ENCODE results near the gene SHB.

Gene SHB

DNA sequence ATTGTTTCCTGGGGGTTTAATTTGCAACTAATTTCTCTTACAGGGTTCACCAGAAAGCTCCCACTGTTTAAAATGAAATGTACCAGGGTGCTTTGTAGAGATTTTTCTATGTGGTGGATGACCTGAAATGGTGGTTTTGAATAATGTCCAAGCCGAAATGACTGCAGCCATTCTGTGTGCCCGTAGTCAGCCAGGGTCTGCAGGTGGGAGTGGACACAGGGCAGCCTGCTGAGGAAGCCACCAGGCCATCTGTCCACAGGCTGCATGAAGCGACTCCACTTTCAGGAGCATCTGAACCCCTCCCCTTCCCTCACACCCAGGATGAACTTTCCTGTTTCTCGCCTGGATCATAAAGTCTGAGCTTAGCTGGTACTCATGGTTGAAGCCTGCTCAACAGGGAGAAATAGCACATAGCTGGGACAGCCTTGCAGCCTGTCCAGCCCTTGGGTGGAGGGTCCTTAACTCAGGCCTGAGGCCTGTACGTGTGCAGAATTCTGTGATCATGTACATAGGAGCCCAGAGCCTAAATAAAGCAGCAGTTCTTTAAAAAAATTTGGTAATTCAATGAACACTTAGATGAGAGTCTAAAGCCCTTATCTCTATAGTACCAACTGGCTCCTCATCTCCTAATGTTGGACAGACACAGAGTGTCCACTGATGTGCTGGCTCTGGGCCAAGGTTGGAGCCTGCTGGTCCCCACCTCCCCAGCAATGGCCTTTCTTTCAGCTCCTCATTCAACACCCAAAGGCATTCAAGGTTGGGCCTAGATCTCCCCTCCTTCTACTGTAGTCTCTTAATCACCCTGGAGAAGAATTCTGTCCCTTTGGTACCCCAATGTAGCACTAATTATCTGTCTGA, 72.8 kb downstream of the SHB start:
- no peak overlapping the region for H3K4ac ChIP-seq (ENCODE audit: low read depth, low read length)
- H3K36me3 ChIP-seq (ENCODE audit: control insufficient read depth, insufficient read depth, low read length), result peaks cover 1% of the 10 kb centered on the region
- H2BK120ac ChIP-seq (ENCODE audit: low read depth, low read length), result no peak overlapping the region
- H3K4me3 ChIP-seq (ENCODE audit: low read length), result no peak overlapping the region
- H3K23ac ChIP-seq (ENCODE audit: low read length), result no peak overlapping the region
- H3K27me3 ChIP-seq (ENCODE audit: insufficient read depth, low read length, poor library complexity), result no peaks in the 10 kb centered on the region
- H4K8ac ChIP-seq (ENCODE audit: low read depth, low read length), result no peak overlapping the region
- no peak overlapping the region for H3K18ac ChIP-seq (ENCODE audit: low read length)
- no peak overlapping the region for H2AK5ac ChIP-seq (ENCODE audit: low read length)
- no peak overlapping the region for H3K9ac ChIP-seq (ENCODE audit: low read length)
- no peak overlapping the region for H2BK5ac ChIP-seq (ENCODE audit: low read length)
- H3K4me2 ChIP-seq (ENCODE audit: low read length), result no peak overlapping the region
- no peak for DNase-seq
- no peak overlapping the region for H3K56ac ChIP-seq (ENCODE audit: low read length)
- no CpG with 5 or more reads among the region's 5 CpGs for WGBS (ENCODE audit: extremely low coverage, insufficient coverage, low lambda C conversion rate)
- no peaks in the 10 kb centered on the region for H3K4me1 ChIP-seq (ENCODE audit: control insufficient read depth, low read depth, low read length)
- H2BK15ac ChIP-seq (replicated peaks; ENCODE audit: low read depth), result no peak overlapping the region
- H3K79me1 ChIP-seq (ENCODE audit: low read length), result peaks cover 60% of the 10 kb centered on the region
- H3K79me2 ChIP-seq (ENCODE audit: control insufficient read depth, insufficient read depth, low read length), result peaks cover 53% of the 10 kb centered on the region
- H4K5ac ChIP-seq (ENCODE audit: low read length), result no peak overlapping the region
- H3K27ac ChIP-seq (ENCODE audit: low read depth, low read length), result no peak overlapping the region

GRCh38 chr9:37995348-37995737, 73.7 kb downstream of the SHB start:
- H2BK5ac ChIP-seq (ENCODE audit: low read length), result no peak overlapping the region
- no peak overlapping the region for H3K9ac ChIP-seq (ENCODE audit: low read length)
- WGBS (ENCODE audit: extremely low coverage, insufficient coverage, low lambda C conversion rate), result no CpG with 5 or more reads among the region's 6 CpGs
- no peak overlapping the region for H3K23ac ChIP-seq (ENCODE audit: low read length)
- no peak overlapping the region for H3K18ac ChIP-seq (ENCODE audit: low read length)
- peaks cover 1% of the 10 kb centered on the region for H3K36me3 ChIP-seq (ENCODE audit: control insufficient read depth, insufficient read depth, low read length)
- H3K4me1 ChIP-seq (ENCODE audit: control insufficient read depth, low read depth, low read length), result no peaks in the 10 kb centered on the region
- no peaks in the 10 kb centered on the region for H3K27me3 ChIP-seq (ENCODE audit: insufficient read depth, low read length, poor library complexity)
- H2BK15ac ChIP-seq (replicated peaks; ENCODE audit: low read depth), result no peak overlapping the region
- H4K8ac ChIP-seq (ENCODE audit: low read depth, low read length), result no peak overlapping the region
- H3K4me3 ChIP-seq (ENCODE audit: low read length), result no peak overlapping the region
- no peak overlapping the region for H4K5ac ChIP-seq (ENCODE audit: low read length)
- H3K79me1 ChIP-seq (ENCODE audit: low read length), result peaks cover 56% of the 10 kb centered on the region
- peaks cover 49% of the 10 kb centered on the region for H3K79me2 ChIP-seq (ENCODE audit: control insufficient read depth, insufficient read depth, low read length)
- no peak overlapping the region for H3K4me2 ChIP-seq (ENCODE audit: low read length)
- H2AK5ac ChIP-seq (ENCODE audit: low read length), result no peak overlapping the region
- DNase-seq, result no peak
- no peak overlapping the region for H3K27ac ChIP-seq (ENCODE audit: low read depth, low read length)
- H2BK120ac ChIP-seq (ENCODE audit: low read depth, low read length), result no peak overlapping the region
- no peak overlapping the region for H3K4ac ChIP-seq (ENCODE audit: low read depth, low read length)
- no peak overlapping the region for H3K56ac ChIP-seq (ENCODE audit: low read length)

- H2BK5ac ChIP-seq (ENCODE audit: low read length), result no peak overlapping the region
- no peaks in the 10 kb centered on the region for H3K4me1 ChIP-seq (ENCODE audit: control insufficient read depth, low read depth, low read length)
- no peak overlapping the region for H3K4me3 ChIP-seq (ENCODE audit: low read length)
- H3K79me1 ChIP-seq (ENCODE audit: low read length), result peaks cover 51% of the 10 kb centered on the region
- no peak overlapping the region for H3K23ac ChIP-seq (ENCODE audit: low read length)
- no peak overlapping the region for H3K56ac ChIP-seq (ENCODE audit: low read length)
- H3K18ac ChIP-seq (ENCODE audit: low read length), result no peak overlapping the region
- H3K4ac ChIP-seq (ENCODE audit: low read depth, low read length), result no peak overlapping the region
- no peak overlapping the region for H4K5ac ChIP-seq (ENCODE audit: low read length)
- H2BK120ac ChIP-seq (ENCODE audit: low read depth, low read length), result no peak overlapping the region
- no peak overlapping the region for H4K8ac ChIP-seq (ENCODE audit: low read depth, low read length)
- H2AK5ac ChIP-seq (ENCODE audit: low read length), result no peak overlapping the region
- no peaks in the 10 kb centered on the region for H3K27me3 ChIP-seq (ENCODE audit: insufficient read depth, low read length, poor library complexity)
- H3K9ac ChIP-seq (ENCODE audit: low read length), result no peak overlapping the region
- WGBS (ENCODE audit: extremely low coverage, insufficient coverage, low lambda C conversion rate), result no CpG with 5 or more reads among the region's 15 CpGs
- DNase-seq, result no peak
- H3K27ac ChIP-seq (ENCODE audit: low read depth, low read length), result no peak overlapping the region
- H3K79me2 ChIP-seq (ENCODE audit: control insufficient read depth, insufficient read depth, low read length), result peaks cover 44% of the 10 kb centered on the region
- no peak overlapping the region for H2BK15ac ChIP-seq (replicated peaks; ENCODE audit: low read depth)
- H3K4me2 ChIP-seq (ENCODE audit: low read length), result no peak overlapping the region
- H3K36me3 ChIP-seq (ENCODE audit: control insufficient read depth, insufficient read depth, low read length), result peaks cover 1% of the 10 kb centered on the region
Measured at GRCh38 chr9:37994639-37995347, 74.2 kb downstream of the SHB start.

DNA sequence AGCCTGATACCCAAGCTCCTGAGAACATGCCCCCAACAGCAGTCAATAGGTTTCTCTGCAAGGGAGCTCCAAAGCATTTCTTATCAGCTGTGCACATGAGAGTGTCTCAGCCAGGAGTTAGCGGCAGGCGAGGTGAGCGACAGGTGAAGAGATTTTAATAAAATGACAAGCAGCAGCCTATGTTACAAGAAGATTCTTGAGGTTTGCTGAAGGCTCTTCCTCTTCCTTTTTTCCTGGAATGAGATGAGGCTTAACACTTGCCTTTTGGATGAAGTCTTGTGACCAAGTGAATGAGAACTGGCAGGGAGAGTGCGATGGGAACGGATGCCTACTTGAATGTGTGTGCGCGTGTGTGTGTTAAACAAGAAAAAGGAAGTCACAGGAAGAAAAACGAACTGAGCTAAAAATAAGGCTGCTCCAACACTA, 76.1 kb downstream of the SHB start:
- Histone ChIP-seq H2BK5ac (ENCODE audit: low read length) (no peak overlapping the region), H2BK15ac (replicated peaks; ENCODE audit: low read depth) (no peak overlapping the region), H3K18ac (ENCODE audit: low read length) (no peak overlapping the region), H3K4me1 (ENCODE audit: control insufficient read depth, low read depth, low read length) (no peaks in the 10 kb centered on the region), H3K36me3 (ENCODE audit: control insufficient read depth, insufficient read depth, low read length) (peaks cover 1% of the 10 kb centered on the region), H3K4me3 (ENCODE audit: low read length) (no peak overlapping the region), H2AK5ac (ENCODE audit: low read length) (no peak overlapping the region), H3K56ac (ENCODE audit: low read length) (no peak overlapping the region), H2BK120ac (ENCODE audit: low read depth, low read length) (no peak overlapping the region), H3K9ac (ENCODE audit: low read length) (no peak overlapping the region), H3K27me3 (ENCODE audit: insufficient read depth, low read length, poor library complexity) (no peaks in the 10 kb centered on the region), H3K4ac (ENCODE audit: low read depth, low read length) (no peak overlapping the region), H4K8ac (ENCODE audit: low read depth, low read length) (no peak overlapping the region), H4K5ac (ENCODE audit: low read length) (no peak overlapping the region), H3K27ac (ENCODE audit: low read depth, low read length) (no peak overlapping the region), H3K79me2 (ENCODE audit: control insufficient read depth, insufficient read depth, low read length) (peaks cover 45% of the 10 kb centered on the region), H3K23ac (ENCODE audit: low read length) (no peak overlapping the region), H3K4me2 (ENCODE audit: low read length) (no peak overlapping the region), H3K79me1 (ENCODE audit: low read length) (peaks cover 48% of the 10 kb centered on the region)
- WGBS (ENCODE audit: extremely low coverage, insufficient coverage, low lambda C conversion rate), result no CpG with 5 or more reads among the region's 8 CpGs
- DNase-seq, result no peak

- no peak overlapping the region for H3K27ac ChIP-seq (ENCODE audit: low read depth, low read length)
- H3K4me3 ChIP-seq (ENCODE audit: low read length), result no peak overlapping the region
- H4K5ac ChIP-seq (ENCODE audit: low read length), result no peak overlapping the region
- H3K18ac ChIP-seq (ENCODE audit: low read length), result no peak overlapping the region
- H3K36me3 ChIP-seq (ENCODE audit: control insufficient read depth, insufficient read depth, low read length), result peaks cover 1% of the 10 kb centered on the region
- H3K79me1 ChIP-seq (ENCODE audit: low read length), result peaks cover 41% of the 10 kb centered on the region
- H3K4me1 ChIP-seq (ENCODE audit: control insufficient read depth, low read depth, low read length), result no peaks in the 10 kb centered on the region
- no peak overlapping the region for H3K4ac ChIP-seq (ENCODE audit: low read depth, low read length)
- H3K27me3 ChIP-seq (ENCODE audit: insufficient read depth, low read length, poor library complexity), result no peaks in the 10 kb centered on the region
- no peak overlapping the region for H2BK5ac ChIP-seq (ENCODE audit: low read length)
- H4K8ac ChIP-seq (ENCODE audit: low read depth, low read length), result no peak overlapping the region
- H2BK15ac ChIP-seq (replicated peaks; ENCODE audit: low read depth), result no peak overlapping the region
- H3K9ac ChIP-seq (ENCODE audit: low read length), result no peak overlapping the region
- H2BK120ac ChIP-seq (ENCODE audit: low read depth, low read length), result no peak overlapping the region
- no peak overlapping the region for H3K23ac ChIP-seq (ENCODE audit: low read length)
- H3K4me2 ChIP-seq (ENCODE audit: low read length), result no peak overlapping the region
- no peak overlapping the region for H3K56ac ChIP-seq (ENCODE audit: low read length)
- no peak overlapping the region for H2AK5ac ChIP-seq (ENCODE audit: low read length)
- no peak for DNase-seq
- peaks cover 39% of the 10 kb centered on the region for H3K79me2 ChIP-seq (ENCODE audit: control insufficient read depth, insufficient read depth, low read length)
- no CpG with 5 or more reads among the region's 5 CpGs for WGBS (ENCODE audit: extremely low coverage, insufficient coverage, low lambda C conversion rate)
Measured at GRCh38 chr9:37990404-37991015, 78.5 kb downstream of the SHB start.

Measured in mesendoderm (in vitro differentiated cells).